ENCODE results near the gene CBX4.
A peak's percentile ranks its signal among the peaks of the same experiment; 100 is the strongest.

Gene CBX4

DNA sequence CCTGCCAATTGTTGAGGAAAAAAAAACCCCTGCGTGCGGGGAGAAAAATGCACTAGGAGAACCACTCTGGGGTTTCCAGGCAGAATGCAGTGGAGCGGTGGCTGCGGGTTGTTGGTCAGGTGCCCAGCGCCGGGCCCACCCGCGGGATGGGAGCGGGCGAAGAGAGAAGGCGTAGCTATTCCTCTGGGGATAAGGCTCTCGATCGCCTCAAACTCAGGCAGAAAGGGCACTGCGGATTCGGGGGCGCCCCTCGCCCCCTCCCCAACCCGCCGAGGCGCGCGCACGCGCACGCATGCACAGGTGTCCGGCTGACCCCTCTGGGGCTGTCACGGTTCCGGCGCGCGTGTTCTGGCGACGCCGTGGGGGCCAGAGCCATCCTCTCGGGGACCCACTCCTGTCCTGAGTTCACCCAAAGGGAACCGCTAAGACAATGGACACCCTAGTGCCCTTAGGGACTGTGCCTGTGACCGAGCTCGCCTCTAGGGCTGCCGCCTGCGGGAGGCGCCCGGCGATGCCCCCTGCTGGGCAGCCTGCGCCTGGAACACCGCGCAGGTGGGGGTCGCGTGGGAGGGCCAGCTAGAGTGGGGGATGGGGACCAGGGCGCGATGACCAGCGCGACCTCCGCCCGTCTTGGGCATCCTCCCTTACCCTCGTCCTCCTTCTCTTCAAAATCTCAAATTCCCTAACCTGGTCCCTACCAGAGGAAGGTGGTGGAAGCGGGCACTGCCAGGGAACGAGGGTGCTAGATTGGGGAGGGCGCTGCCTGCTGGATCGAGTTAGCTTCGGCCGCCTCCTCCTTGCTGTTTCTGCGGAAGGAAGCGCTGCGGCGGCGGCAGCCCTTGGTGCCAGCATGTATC lies 28.0 kb downstream of the CBX4 start:
- CTCF ChIA-PET, result interaction anchor here (0.6 to 2.1 kb wide), 19 partner anchors 12 to 419 kb away, joined by 3 to 14 read pairs (median 3); partner anchors contain the start of genes CBX2 and CBX4
- no peak overlapping the region for H3K27ac ChIP-seq
- TF ChIP-seq, protein P1, sequence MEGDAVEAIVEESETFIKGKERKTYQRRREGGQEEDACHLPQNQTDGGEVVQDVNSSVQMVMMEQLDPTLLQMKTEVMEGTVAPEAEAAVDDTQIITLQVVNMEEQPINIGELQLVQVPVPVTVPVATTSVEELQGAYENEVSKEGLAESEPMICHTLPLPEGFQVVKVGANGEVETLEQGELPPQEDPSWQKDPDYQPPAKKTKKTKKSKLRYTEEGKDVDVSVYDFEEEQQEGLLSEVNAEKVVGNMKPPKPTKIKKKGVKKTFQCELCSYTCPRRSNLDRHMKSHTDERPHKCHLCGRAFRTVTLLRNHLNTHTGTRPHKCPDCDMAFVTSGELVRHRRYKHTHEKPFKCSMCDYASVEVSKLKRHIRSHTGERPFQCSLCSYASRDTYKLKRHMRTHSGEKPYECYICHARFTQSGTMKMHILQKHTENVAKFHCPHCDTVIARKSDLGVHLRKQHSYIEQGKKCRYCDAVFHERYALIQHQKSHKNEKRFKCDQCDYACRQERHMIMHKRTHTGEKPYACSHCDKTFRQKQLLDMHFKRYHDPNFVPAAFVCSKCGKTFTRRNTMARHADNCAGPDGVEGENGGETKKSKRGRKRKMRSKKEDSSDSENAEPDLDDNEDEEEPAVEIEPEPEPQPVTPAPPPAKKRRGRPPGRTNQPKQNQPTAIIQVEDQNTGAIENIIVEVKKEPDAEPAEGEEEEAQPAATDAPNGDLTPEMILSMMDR (conservative IDR thresholded peaks at IDR 0.05; ENCODE audit: low read depth), result peak; percentile 66
- POLR2A ChIA-PET (ENCODE audit: low non-redundant PET), result interaction anchor here (0.5 kb wide), 1 partner anchor 183 kb away, joined by 3 read pairs; no protein-coding TSS in a partner anchor
- DNase-seq (ENCODE audit: low spot score), result no peak

DNA sequence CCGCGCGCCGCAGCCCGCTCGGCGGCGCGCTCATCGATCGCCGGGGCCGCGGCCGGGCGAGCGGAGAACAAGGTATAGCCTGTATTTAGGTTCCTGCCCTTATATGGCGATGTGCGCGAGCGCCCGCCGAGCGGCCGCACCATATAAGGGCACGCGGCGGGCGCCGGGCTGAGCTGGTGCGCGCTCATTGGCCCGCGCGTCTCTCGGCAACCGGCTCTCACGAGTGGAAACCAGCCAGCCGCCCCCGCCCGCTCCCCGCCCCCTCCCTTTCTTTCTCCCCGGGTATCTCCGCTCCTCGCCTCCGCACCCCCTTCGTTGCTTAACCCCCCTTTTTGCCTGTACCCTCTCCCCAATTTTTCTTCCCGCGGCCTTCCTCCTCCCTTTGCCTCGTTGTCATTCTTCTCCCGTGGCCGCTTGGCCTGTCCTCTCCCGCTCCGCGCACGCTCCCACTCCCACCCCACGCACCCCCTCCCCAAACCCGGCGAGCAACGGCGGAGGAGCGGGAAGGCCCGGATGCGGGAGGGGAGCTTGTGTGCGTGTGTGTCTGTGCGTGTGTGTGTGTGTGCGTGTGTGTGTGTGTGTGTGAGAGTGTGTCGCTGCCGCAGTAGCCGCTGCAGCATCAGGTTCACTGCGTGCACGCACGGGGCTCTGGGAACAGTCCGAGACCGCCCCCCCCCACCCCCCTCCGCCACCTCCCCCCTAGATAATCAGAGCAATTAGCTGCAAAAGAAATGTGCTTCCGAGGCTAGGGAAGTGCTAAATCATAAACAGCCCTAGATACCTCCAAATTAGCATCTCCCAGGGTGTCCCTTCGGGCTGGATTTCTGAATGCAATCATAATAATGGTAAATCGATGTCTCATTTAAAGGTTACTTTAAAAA lies 28.9 kb downstream of the CBX4 start:
- DNase-seq (ENCODE audit: low spot score), result peak; percentile 87
- no peak overlapping the region for H3K27ac ChIP-seq
- TF ChIP-seq, protein P1 (conservative IDR thresholded peaks at IDR 0.05; ENCODE audit: low read depth), result no peak
- POLR2A ChIA-PET (ENCODE audit: low non-redundant PET), result no interaction called here
- CTCF ChIA-PET, result interaction anchor here (0.6 to 2.1 kb wide), 16 partner anchors 9 to 198 kb away, joined by 3 to 14 read pairs (median 3); partner anchors contain the start of genes CBX2 and CBX4

DNA sequence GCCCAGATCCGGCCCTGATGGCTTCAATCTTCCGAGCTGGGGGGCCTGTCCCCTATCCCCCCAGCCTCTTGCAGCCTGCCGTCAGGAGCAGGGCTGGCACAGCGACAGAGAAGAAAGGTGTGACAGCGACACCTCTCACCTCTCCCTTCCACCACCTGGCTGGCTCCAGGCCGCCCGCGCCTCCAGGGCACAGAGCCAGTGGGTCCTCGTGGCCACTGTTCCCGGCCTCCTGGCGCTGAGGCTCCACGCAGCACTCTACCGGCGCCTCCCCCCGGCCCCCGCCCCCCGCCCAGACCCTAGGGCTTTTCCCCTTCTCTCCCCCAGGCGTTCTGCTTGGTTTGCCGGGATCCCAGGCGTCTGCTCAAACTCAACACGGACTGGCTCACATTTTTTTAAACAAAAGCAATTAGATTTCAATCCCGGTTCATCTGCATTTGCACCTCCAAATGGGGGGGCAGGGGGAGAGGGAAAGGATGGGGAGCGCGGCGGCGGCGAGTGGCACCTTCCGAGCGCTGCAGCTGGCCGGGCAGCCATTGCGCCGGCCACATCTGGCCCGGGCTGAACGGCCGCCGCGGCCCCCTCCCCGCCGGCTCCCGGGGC lies 29.6 kb downstream of the CBX4 start:
- DNase-seq (ENCODE audit: low spot score), result no peak
- TF ChIP-seq, protein P1 (conservative IDR thresholded peaks at IDR 0.05; ENCODE audit: low read depth), result no peak
- H3K27ac ChIP-seq, result no peak overlapping the region
- ChIA-PET CTCF (interaction anchor here (0.6 to 1.2 kb wide), 4 partner anchors 20 to 580 kb away, joined by 3 to 6 read pairs (median 4); no protein-coding TSS in a partner anchor), POLR2A (ENCODE audit: low non-redundant PET) (no interaction called here)

DNA sequence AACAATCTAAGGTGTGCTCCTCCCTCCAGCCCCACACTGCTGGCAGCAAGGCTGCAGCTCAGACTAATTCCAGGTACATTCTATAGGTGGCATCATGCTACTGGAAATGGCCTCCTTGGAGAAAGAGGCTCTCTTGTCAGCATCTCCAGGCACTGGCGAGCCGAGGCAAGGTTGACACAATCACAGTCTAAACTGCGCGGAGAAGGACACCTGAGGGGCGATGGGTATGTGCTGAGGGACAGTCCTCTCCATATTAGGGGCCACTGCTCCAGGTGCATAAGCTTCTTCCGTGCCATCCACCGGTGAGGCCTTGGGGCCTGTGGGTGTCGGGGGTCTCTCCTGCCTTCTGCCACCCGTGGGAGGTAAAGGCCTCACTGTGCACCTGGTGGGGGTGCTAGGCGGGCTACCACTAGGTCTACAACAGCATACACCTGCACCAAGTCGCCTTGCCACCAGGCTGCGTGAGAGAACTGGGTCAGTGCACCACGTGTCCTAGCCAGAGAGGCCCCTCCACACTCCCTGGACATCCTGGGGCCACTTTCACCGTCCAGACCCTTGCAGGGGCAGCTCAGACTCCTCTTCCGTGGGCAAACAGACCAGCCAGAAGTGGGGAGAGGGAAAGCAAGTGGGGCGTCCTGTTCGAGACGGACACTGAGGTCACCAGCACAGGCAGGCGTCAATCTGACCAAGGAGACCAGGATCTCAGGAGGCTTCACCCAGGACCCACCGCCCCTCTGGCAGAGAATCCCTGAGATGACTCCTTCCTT lies 30.3 kb downstream of the CBX4 start:
- DNase-seq (ENCODE audit: low spot score), result peak; percentile 64
- ChIA-PET POLR2A (ENCODE audit: low non-redundant PET) (no interaction called here), CTCF (interaction anchor here (0.6 to 1.4 kb wide), 16 partner anchors 10 to 1651 kb away, joined by 3 to 7 read pairs (median 4); no protein-coding TSS in a partner anchor)
- TF ChIP-seq, protein P1 (conservative IDR thresholded peaks at IDR 0.05; ENCODE audit: low read depth), result peak; percentile 40
- no peak overlapping the region for H3K27ac ChIP-seq

DNA sequence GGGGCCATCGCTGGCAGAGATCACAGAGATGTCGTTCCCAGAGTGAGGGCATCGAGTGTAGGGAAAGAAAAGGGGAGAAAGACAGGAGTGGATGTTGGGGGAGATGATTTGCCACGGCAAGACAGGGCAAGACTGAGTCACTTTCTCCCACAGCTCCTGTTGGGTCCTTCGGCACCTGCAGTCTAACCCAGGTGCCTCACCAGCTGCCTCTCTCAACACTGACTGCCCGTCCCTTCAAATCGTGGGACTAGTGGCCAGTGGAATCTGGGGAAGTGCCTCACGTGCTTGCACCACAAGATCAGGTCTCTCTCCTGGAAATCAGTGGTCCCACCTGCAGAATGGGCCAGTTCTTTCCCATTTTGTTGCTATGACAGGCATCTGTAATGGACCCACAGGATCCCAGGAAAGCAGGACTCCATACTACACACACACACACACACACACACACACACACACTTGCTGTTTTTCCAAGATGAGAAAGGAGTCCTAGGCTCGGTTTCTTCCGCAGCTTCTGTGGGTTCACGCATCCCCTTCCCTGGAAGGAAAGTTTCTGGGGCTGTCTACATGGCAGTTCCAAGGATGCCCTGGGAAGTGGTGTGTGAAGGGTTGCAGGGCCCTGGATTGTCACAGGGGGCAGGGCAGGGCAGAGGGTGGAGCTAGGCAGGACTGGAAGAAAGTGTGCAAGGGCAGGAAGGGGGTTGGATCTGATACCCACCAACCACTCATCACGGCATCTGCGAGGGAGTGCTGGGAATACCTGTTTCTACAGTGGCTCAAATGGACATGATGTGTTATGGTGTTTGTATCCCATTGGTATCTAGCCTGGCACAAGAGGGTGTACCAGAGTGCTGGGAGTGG lies 32.1 kb downstream of the CBX4 start:
- no peak overlapping the region for H3K27ac ChIP-seq
- CTCF ChIA-PET, result interaction anchor here (0.5 to 1.4 kb wide), 8 partner anchors 8 to 1395 kb away, joined by 3 to 7 read pairs (median 4); partner anchors contain the start of genes CBX4 and CBX8
- POLR2A ChIA-PET (ENCODE audit: low non-redundant PET), result interaction anchor here (0.6 kb wide), 1 partner anchor 34 kb away, joined by 3 read pairs; no protein-coding TSS in a partner anchor
- TF ChIP-seq, protein P1 (conservative IDR thresholded peaks at IDR 0.05; ENCODE audit: low read depth), result no peak
- no peak for DNase-seq (ENCODE audit: low spot score)
